Stimulated activated CD8-positive, alpha-beta memory T cell treated with anti-CD3 and anti-CD28 coated beads, Interleukin-4, amount 100 ng/mL, for 1 hour (primary cell): ENCODE measurements around the gene MAGI2.

ENCODE experiments used
- DNase-seq, 2 donors: peaks; one replicate each; pipeline ENCODE4 v3.0.0-alpha.2; 2020; ENCODE audit warnings: low read depth in 2 of 2, low spot score in 1 of 2

The MAGI2 gene

GRCh38 chr7:78443811-78444210, 1009.7 kb downstream of the MAGI2 start:
- no peak for DNase-seq

DNA sequence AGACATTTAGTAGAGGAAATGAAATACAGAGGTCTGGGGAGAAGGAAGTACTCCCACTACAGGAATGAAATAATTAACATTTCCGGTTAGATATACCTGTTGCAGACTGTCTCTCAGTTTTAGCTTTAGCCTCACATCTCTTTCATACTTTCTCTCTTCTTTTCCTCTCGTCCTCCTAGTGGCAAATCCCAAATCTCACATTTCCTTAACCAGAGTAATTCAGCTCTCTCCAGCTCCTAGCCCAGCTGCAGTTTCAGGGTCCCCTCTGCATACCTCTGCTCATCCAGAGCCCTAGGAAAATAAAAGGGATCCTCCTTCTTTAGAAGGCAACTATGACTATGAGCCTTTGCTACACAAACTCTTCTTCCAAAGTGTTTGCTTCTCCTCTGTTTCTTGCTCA, 1011.7 kb downstream of the MAGI2 start:
- DNase-seq, result no peak

GRCh38 chr7:78438433-78438832, 1015.0 kb downstream of the MAGI2 start:
- DNase-seq, result no peak

- DNase-seq, result no peak
Observed at GRCh38 chr7:78437118-78437517, 1016.3 kb downstream of the MAGI2 start.

DNA sequence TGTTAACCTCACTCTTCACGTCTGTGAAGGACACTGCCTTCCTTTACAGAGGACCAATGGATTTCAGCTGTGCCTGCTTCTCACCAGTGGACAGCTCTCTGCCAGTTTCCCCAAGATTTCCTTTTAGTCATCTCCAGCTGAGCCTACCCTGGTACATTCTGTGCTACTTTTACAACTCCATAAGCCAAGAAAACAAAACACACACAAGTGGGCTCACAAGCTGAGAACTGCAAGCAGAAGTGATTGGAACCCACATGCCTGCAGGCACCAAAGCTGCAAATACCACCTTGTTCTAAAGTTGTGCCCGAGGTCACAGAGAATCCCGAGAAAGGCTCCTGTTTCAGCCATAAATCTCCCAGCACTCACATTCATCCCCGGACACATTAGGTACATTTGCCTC, 1018.1 kb downstream of the MAGI2 start:
- DNase-seq, result no peak

DNA sequence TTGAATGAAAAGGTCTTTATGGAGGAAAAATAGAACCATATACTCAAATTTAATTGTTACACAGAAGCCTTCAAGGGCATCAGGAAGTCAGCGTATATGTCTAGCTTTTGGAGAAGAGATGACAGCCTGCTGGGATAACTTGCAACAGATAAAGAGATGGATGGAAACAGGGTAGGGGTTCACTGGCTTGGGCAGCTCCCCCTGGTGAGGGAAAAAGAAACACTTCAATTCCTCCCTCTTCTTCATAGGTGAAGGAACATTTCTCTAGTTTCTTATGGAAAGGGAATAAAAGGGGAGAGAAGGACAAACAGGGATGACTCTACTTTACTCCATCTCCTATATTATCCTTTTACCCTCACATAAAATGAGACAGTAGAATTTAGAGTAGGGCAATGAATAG, 1019.2 kb downstream of the MAGI2 start:
- no peak for DNase-seq

DNA sequence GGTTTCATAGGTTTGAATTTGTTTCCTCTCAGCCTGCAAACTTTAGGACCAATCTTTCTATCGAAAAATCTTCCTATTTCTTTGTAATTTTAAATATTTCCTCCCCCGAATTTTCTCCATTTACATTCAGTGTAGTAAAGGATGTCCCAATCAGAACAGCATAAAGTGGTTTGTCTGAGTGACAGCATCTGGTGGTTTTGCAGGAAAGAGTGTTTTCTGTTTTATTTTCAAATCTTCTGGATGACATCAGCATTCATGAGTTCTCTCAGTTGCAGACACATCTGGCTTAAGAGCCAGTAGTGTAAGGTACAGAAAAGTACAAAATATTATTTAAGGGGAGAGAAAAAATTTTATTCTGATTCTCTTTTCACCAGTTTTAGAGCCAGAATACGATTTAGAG, 1020.0 kb downstream of the MAGI2 start:
- DNase-seq, result no peak

GRCh38 chr7:78429878-78430277, 1023.6 kb downstream of the MAGI2 start:
- DNase-seq, result no peak

- no peak for DNase-seq
Observed at GRCh38 chr7:78427209-78427608, 1026.3 kb downstream of the MAGI2 start.

DNA sequence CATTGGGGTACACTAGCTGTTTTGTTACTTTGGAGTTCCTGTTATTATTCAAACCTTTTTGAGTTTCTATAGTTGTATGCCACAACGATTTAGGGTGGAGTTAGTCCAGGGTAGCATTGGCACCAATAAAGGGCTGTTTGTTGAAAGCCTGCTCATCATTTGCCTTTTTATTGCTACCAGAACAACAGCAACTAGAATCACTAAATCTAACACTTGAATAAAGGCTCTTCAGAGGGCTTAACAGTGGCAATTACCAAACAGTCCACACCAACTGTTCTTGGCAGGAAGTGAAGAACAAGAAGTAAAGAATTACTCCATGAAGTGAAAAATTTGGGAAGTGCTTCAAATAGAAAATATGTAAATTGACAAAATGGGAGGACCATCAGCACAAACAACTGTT, 1033.5 kb downstream of the MAGI2 start:
- DNase-seq, result no peak

DNA sequence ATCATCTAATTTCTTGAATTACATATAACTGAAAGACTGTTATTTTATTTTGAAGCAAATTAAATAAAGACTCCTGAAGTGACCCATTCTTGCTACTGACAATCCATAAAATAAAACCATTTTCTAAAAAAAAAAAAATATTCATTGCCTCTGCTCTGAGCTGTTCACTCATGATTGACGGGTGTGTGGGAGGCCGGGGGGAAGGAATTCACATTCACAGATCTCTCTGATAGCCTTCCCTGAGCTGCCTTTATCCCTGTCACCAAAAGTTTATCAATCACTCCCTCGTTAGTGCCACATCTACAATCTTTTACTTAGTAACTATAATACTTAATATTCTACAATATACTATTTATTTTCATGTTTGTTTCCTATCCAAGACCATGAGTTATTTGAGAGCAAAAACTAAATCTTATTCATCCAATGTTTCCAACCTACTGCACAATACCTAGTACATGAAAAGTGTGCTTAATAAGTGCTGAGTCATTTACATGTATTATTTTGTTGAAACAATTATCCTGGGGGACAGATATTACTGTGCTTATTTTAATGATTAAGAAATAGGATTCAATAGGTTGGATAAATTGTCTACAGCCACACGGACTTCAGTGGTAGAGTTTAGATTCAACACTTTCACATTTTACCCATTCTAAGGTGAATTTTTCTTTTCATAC, 1036.2 kb downstream of the MAGI2 start:
- DNase-seq, result no peak

- no peak for DNase-seq
Observed at GRCh38 chr7:78413568-78413967, 1039.9 kb downstream of the MAGI2 start.

DNA sequence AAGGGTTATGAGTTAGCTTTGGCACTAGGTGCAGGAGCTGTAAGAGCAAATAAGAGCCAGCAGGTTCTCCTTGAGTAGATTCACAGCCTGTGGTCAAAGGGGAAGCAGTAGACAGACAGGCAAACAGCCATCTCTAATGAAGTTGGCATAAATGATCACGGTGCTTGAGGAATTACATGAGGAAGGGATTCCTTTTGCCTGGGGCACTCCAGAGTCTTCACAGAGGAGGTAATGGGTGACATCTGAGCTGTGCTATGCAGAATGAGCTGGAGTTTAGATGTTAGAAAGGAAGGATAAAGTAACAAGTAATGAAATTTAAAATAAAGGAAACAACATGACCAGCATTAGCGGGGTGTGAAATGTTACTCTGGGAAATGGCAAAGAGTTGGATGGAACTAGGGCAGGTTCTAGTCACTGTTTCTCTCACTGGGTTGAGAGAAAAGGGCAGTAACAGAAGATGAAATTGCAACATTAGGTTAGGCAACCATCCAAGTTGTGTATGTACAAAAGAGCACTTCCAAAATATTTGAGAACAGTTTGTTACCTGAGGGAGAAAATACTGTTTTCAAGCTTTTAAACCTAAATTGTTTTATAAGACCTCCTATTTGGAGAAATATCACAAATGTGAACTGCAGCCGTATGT, 1041.1 kb downstream of the MAGI2 start:
- no peak for DNase-seq

GRCh38 chr7:78407031-78407430, 1046.4 kb downstream of the MAGI2 start:
- no peak for DNase-seq

DNA sequence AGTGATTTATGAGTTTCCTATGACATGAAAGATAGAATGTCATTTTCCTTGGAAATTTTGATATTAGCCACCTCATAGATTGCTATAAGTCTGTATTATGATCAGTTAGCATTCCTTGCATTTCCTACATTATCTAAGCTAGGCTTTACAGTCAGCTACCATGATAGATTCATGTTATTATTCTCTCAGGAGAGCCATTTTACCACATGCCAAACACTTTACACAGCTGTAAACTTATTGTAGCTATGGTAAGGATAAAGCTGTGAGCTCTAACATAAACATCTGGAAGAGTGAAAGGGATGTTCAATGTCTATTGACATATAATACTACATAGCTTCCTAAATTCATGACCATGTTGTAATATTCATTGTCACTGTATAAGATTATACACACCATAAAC, 1046.9 kb downstream of the MAGI2 start:
- no peak for DNase-seq

- DNase-seq, result no peak
Observed at GRCh38 chr7:78402096-78402495, 1051.4 kb downstream of the MAGI2 start.

DNA sequence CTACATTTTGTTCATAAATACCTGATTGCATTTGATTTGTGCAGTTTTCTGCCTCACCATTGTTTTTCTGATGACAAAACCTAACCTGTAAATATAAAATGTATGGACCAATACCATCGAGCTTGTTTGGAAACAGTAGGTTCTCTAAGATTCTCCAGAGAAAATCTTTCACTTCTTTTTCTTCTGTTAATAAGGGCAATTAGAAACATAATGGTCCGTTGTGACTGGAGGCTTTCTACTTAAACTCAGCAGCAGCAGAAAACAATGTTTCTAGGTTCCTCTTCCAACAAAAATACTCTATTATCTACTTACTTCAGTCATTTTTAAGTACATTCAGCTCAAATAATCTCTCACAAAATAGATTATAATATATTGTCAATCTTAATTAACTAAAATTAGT, 1053.4 kb downstream of the MAGI2 start:
- DNase-seq, result no peak

DNA sequence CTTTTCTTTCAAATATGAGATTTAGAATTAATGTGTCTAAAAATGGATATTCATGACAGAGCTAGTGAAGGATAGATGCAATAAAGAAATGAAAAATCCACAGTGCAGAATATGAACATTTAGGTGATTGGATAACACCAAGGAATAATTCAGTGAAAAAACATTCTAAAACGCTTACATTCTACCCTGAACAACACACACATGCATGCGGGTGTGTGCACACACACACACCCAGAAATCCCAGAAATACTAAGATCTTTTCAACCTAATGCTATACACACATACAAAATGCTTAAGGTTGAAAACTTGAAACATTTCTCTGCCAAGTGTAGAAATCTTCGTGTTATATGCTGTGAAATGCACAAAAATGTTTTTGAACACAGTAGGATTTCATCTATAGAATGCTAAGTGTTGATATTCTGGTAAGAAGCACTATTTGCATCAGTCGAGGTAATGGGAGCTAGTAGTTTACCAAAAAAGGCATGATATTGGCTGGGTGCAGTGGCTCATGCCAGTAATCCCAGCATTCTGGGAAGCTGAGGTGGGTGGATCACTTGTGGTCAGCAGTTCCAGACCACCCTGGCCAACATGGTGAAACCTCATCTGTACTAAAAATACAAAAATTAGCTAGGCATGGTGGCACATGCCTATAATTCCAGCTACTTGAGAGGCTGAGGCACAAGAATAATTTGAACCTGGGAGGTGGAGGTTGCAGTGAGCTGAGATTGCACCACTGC, 1054.3 kb downstream of the MAGI2 start:
- no peak for DNase-seq

- no peak for DNase-seq
Observed at GRCh38 chr7:78398576-78398975, 1054.9 kb downstream of the MAGI2 start.

GRCh38 chr7:78398081-78398480, 1055.4 kb downstream of the MAGI2 start:
- no peak for DNase-seq

DNA sequence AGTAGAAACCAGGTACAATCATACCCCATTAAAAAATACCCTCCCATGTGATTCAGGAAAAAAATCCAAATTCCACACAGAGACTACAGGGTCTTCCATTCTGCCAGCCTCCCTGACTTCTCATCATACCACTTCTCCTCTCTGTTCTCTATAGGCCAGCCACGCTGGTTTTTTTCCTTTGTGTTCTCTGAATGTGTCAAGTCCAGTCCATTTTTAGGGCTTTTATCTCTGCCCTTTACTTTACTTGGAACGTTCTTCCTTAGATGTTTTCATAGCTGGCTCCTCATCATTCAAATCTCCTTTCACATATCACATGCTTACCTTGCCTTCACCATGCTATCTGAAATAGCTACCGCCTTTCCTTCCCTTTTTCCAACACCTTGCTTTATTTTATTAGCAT, 1057.3 kb downstream of the MAGI2 start:
- DNase-seq, result no peak

GRCh38 chr7:78395298-78396036, 1058.0 kb downstream of the MAGI2 start:
- no peak for DNase-seq
